Neutrophil (primary cell): Measurements from ENCODE around the gene GYG2.

Source experiments
- H3K27ac ChIP-seq: fragments of 200-600 bp; sonication (generic); 2 replicates; pipeline ENCODE4 v1.5.1; 2016; ENCODE audit warnings: mild to moderate bottlenecking, moderate library complexity
- H3K27me3 ChIP-seq: fragments of 200-600 bp; sonication (generic); 2 replicates; pipeline ENCODE4 v1.6.0; 2016; ENCODE audit warnings: mild to moderate bottlenecking
- H3K36me3 ChIP-seq: fragments of 200-600 bp; sonication (generic); 2 replicates; pipeline ENCODE4 v1.5.1; 2017
- H3K4me1 ChIP-seq, 2 experiments: fragments of 200-600 bp in 1 of 2; sonication (generic) in 1 of 2; 1 replicate in 1 of 2; 2 replicates in 1 of 2; pipeline versions ENCODE4 v1.5.1 to v1.6.1; 2013 to 2016; ENCODE audit warnings: low read depth in 1 of 2, low read length in 1 of 2, mild to moderate bottlenecking in 1 of 2, moderate library complexity in 1 of 2; ENCODE audit not compliant: control insufficient read depth in 1 of 2, insufficient read depth in 1 of 2
- H3K4me3 ChIP-seq, 2 experiments: fragments of 200-600 bp in 1 of 2; sonication (generic) in 1 of 2; 1 replicate in 1 of 2; 2 replicates in 1 of 2; pipeline ENCODE4 v1.5.1; 2013 to 2016; ENCODE audit warnings: low read depth in 1 of 2, low read length in 1 of 2, mild to moderate bottlenecking in 1 of 2, moderate library complexity in 1 of 2
- H3K9me3 ChIP-seq: fragments of 200-600 bp; sonication (generic); 2 replicates; pipeline ENCODE4 v1.5.1; 2016
- TF ChIP-seq, protein P1 (sequence below): fragments of 200-600 bp; sonication (generic); IDR thresholded peaks from 2 replicates; pipeline ENCODE4 v1.5.1; 2016; ENCODE audit warnings: antibody characterized with exemption

GYG2 gene

DNA sequence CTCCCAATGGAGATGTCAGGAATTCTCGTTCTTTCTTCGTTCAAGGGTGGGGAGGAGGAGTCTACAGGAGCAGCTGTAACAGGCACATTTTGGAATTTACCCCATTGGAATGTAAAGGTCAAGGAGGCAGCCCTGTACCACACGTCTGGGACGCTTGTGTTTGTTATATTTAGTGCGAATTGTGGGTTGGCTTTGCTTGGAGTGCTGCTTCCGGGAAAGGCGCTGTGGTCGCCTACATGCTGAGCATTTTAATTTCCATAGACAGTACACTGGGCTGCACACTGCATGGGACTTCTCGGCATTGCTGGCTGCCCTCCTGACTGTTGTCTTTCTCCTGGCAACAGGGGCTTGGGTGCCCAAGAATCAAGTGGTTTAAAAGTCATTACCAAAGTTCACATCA lies 12.8 kb downstream of the GYG2 start:
- TF ChIP-seq, protein P1, sequence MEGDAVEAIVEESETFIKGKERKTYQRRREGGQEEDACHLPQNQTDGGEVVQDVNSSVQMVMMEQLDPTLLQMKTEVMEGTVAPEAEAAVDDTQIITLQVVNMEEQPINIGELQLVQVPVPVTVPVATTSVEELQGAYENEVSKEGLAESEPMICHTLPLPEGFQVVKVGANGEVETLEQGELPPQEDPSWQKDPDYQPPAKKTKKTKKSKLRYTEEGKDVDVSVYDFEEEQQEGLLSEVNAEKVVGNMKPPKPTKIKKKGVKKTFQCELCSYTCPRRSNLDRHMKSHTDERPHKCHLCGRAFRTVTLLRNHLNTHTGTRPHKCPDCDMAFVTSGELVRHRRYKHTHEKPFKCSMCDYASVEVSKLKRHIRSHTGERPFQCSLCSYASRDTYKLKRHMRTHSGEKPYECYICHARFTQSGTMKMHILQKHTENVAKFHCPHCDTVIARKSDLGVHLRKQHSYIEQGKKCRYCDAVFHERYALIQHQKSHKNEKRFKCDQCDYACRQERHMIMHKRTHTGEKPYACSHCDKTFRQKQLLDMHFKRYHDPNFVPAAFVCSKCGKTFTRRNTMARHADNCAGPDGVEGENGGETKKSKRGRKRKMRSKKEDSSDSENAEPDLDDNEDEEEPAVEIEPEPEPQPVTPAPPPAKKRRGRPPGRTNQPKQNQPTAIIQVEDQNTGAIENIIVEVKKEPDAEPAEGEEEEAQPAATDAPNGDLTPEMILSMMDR: no peak
- Histone ChIP-seq H3K4me3 (no peak overlapping the region), H3K9me3 (no peaks in the 10 kb centered on the region), H3K36me3 (no peaks in the 10 kb centered on the region), H3K4me1 (no peaks in the 10 kb centered on the region), H3K27ac (no peak overlapping the region), H3K27me3 (no peaks in the 10 kb centered on the region)

DNA sequence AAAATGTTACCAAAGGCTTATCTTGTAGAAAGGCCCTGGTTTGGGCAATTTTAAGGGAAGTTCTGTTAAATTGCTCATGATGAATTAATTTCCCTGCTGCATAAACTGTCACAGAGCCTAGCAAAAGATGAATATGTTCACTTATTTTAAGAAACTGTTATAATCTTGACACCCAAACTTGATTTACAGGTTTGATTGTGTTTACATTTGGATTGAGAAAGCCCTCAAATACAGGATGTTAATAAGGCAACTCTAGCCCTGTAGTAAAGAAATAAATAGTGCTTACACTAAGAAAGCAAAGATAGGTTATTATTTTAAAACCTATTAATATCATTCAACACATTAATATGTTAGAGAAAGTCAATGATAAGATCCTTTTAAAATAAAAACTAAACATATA lies 18.3 kb downstream of the GYG2 start:
- TF ChIP-seq, protein P1: no peak
- Histone ChIP-seq H3K27me3 (no peaks in the 10 kb centered on the region), H3K9me3 (no peaks in the 10 kb centered on the region), H3K4me3 (no peak overlapping the region), H3K27ac (no peak overlapping the region), H3K36me3 (no peaks in the 10 kb centered on the region), H3K4me1 (no peaks in the 10 kb centered on the region)

DNA sequence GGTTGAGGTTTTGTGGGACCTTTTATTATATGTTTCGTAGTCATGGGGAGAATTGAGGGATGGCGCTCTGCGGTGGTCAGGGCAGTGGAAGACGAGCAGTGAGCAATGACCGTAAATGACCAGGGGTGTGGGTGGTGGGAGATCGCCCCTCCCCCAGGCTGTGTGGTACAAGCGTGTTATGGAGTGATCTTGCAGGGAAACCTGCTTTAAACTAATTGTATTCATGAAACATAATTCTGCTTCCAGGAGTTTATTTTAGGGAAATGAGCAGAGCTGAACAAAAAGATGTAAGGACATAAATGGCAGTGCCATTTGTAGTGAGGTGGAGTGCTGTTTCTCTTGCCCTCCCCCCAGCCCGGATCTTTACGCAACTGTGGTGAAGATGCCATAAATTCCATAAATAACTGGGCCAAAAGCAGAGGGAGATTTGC lies 20.2 kb downstream of the GYG2 start:
- Histone ChIP-seq H3K27ac (no peak overlapping the region), H3K36me3 (no peaks in the 10 kb centered on the region), H3K4me1 (no peaks in the 10 kb centered on the region), H3K4me3 (no peak overlapping the region), H3K9me3 (no peaks in the 10 kb centered on the region), H3K27me3 (no peaks in the 10 kb centered on the region)
- TF ChIP-seq, protein P1: no peak

DNA sequence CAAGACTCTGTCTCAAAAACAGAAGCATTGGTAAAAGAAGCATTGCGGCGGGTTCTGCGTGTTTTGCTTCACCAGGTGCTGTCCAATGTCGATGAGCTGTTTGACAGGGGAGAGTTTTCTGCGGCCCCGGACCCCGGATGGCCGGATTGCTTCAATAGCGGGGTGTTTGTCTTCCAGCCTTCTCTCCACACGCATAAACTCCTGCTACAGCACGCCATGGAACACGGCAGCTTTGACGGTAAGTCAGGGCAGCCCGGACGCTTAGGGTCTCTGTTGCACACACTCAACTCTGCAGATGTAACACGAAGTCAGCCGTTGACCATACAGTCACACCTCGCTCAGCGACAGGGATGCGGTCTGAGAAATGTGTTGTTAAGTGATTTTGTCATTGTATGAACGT lies 26.2 kb downstream of the GYG2 start:
- no peaks in the 10 kb centered on the region for H3K36me3 ChIP-seq
- TF ChIP-seq, protein P1: no peak
- H3K4me3 ChIP-seq: no peak overlapping the region
- H3K27me3 ChIP-seq: no peaks in the 10 kb centered on the region
- H3K4me1 ChIP-seq: no peaks in the 10 kb centered on the region
- H3K9me3 ChIP-seq: no peaks in the 10 kb centered on the region
- no peak overlapping the region for H3K27ac ChIP-seq

DNA sequence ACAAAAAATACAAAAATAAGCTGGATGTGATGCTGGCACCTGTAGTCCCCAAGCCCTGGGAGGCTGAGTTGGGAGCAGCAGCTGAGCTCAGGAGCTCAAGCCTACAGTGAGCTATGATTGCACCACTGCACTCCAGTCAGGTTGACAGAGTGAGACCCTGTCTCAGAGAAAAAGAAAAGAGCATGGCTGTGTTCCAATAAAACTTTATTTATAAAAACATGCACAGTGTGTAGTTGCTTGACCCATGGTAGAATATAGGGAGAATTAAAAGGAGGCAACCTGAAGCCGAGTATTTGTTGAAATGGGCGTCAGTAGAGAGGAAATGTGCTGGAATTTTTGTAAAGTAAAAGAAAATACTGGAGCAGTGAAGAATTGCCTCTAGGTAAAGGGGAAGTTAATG lies 27.0 kb downstream of the GYG2 start:
- H3K4me3 ChIP-seq: no peak overlapping the region
- no peaks in the 10 kb centered on the region for H3K27me3 ChIP-seq
- no peaks in the 10 kb centered on the region for H3K9me3 ChIP-seq
- no peak overlapping the region for H3K27ac ChIP-seq
- no peaks in the 10 kb centered on the region for H3K4me1 ChIP-seq
- TF ChIP-seq, protein P1: no peak
- no peaks in the 10 kb centered on the region for H3K36me3 ChIP-seq

DNA sequence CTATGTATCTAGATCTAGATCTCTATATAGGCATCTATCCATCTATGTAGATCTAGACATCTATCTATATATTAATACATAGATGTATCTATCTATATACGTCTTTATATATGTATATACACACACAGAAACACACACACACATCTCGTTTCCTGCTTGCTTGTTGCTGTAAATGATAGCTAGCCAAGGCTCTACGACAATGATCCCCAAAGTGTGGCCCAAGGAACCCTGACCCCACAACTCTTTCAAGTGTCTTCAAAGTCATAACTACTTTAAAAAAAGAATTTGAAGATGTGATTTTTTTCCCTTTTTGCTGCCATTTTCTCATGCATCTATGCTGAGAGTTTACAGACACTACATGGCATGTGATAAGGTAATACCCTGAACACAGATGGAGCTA lies 28.8 kb downstream of the GYG2 start:
- Histone ChIP-seq H3K27ac (no peak overlapping the region), H3K9me3 (no peaks in the 10 kb centered on the region), H3K4me1 (no peaks in the 10 kb centered on the region), H3K36me3 (no peaks in the 10 kb centered on the region), H3K4me3 (no peak overlapping the region), H3K27me3 (no peaks in the 10 kb centered on the region)
- TF ChIP-seq, protein P1: no peak
